GM23338 (cell line): ENCODE data around the gene SORL1-AS1.

Source experiments
- ATAC-seq: fragments of 200-7000 bp; cut with Tn5 transposase; 3 replicates; pipeline ENCODE4 v1.9.1; 2020
- DNase-seq: peaks from one replicate; pipeline ENCODE4 v3.0.0-alpha.2; 2015; ENCODE audit warnings: low spot score
- H2AFZ ChIP-seq: fragments of 200-600 bp; sonication (generic); 2 replicates; pipeline ENCODE4 v1.8.0; 2016; ENCODE audit warnings: antibody characterized with exemption, mild to moderate bottlenecking, moderate library complexity
- H3F3A ChIP-seq: fragments of 200-600 bp; sonication (generic); replicated peaks from 2 replicates; pipeline ENCODE4 v1.8.0; 2017; ENCODE audit warnings: antibody characterized with exemption, mixed run types, low read depth
- H3K27ac ChIP-seq: fragments of 200-600 bp; sonication (generic); 2 replicates; pipeline ENCODE4 v1.6.1; 2016; ENCODE audit warnings: low read depth
- H3K27me3 ChIP-seq: fragments of 200-600 bp; sonication (generic); 2 replicates; pipeline ENCODE4 v1.8.0; 2016; ENCODE audit warnings: mild to moderate bottlenecking, mixed run types, moderate library complexity; ENCODE audit not compliant: insufficient read depth
- H3K36me3 ChIP-seq: fragments of 200-600 bp; sonication (generic); 2 replicates; pipeline ENCODE4 v1.8.0; 2016; ENCODE audit warnings: mild to moderate bottlenecking; ENCODE audit not compliant: insufficient read depth
- H3K4me1 ChIP-seq: fragments of 200-600 bp; sonication (generic); 2 replicates; pipeline ENCODE4 v1.8.0; 2016; ENCODE audit warnings: mild to moderate bottlenecking, moderate library complexity; ENCODE audit not compliant: insufficient read depth
- H3K4me2 ChIP-seq: fragments of 200-600 bp; sonication (generic); 2 replicates; pipeline ENCODE4 v1.7.1; 2017; ENCODE audit warnings: mixed run types
- H3K4me3 ChIP-seq: fragments of 200-600 bp; sonication (generic); 2 replicates; pipeline ENCODE4 v1.6.1; 2016; ENCODE audit warnings: mixed run types
- H3K79me2 ChIP-seq: fragments of 200-600 bp; sonication (generic); replicated peaks from 2 replicates; pipeline ENCODE4 v1.8.0; 2017; ENCODE audit warnings: mild to moderate bottlenecking; ENCODE audit not compliant: insufficient read depth
- H3K9me2 ChIP-seq: fragments of 200-600 bp; sonication (generic); 2 replicates; pipeline ENCODE4 v1.8.0; 2017; ENCODE audit not compliant: insufficient read depth
- H4K20me1 ChIP-seq: fragments of 200-600 bp; sonication (generic); replicated peaks from 2 replicates; pipeline ENCODE4 v1.8.0; 2017; ENCODE audit warnings: mild to moderate bottlenecking; ENCODE audit not compliant: insufficient read depth
- H3K27ac Mint-ChIP-seq: 2 replicates; pipeline ENCODE4 v1.8.0; 2020; ENCODE audit warnings: inconsistent platforms, mild to moderate bottlenecking, moderate library complexity, mixed read lengths
- H3K27me3 Mint-ChIP-seq: 3 replicates; pipeline ENCODE4 v1.8.0; 2022; ENCODE audit warnings: low read depth, mild to moderate bottlenecking, moderate library complexity, mixed read lengths, inconsistent platforms; ENCODE audit not compliant: insufficient read depth, poor library complexity
- H3K36me3 Mint-ChIP-seq: 3 replicates; pipeline ENCODE4 v1.8.0; 2021; ENCODE audit warnings: low read depth, mild to moderate bottlenecking, inconsistent platforms, moderate library complexity, mixed read lengths
- H3K4me1 Mint-ChIP-seq: 3 replicates; pipeline ENCODE4 v1.8.0; 2020; ENCODE audit warnings: mild to moderate bottlenecking, inconsistent platforms, mixed read lengths
- H3K4me3 Mint-ChIP-seq: 3 replicates; pipeline ENCODE4 v1.8.0; 2021; ENCODE audit warnings: moderate library complexity, mild to moderate bottlenecking, inconsistent platforms, mixed read lengths
- H3K9me3 Mint-ChIP-seq: 3 replicates; pipeline ENCODE4 v1.8.0; 2020; ENCODE audit warnings: moderate library complexity, mild to moderate bottlenecking, inconsistent platforms, mixed read lengths
- CREB1 ChIP-seq: fragments of 250-450 bp; sonication (Bioruptor Pico); IDR thresholded peaks from 2 replicates; pipeline ENCODE4 v1.5.0; 2020; ENCODE audit warnings: low read depth, mild to moderate bottlenecking, moderate library complexity
- EZH2 ChIP-seq: fragments of 200-600 bp; sonication (generic); IDR thresholded peaks from one replicate; pipeline ENCODE4 v1.8.0; 2017; ENCODE audit warnings: antibody characterized with exemption, mild to moderate bottlenecking, low read depth; ENCODE audit not compliant: unreplicated experiment
- EZH2phosphoT487 ChIP-seq: fragments of 200-600 bp; sonication (generic); IDR thresholded peaks from one replicate; pipeline ENCODE4 v1.8.1; 2018; ENCODE audit warnings: antibody characterized with exemption; ENCODE audit not compliant: unreplicated experiment
- JUNB ChIP-seq: IDR thresholded peaks from one replicate; pipeline ENCODE4 v1.6.1; 2016; ENCODE audit warnings: antibody characterized with exemption; ENCODE audit not compliant: unreplicated experiment
- NANOG ChIP-seq: IDR thresholded peaks from 2 replicates; pipeline ENCODE4 v1.6.1; 2016; ENCODE audit warnings: antibody characterized with exemption, borderline replicate concordance
- REST ChIP-seq: IDR thresholded peaks from one replicate; pipeline ENCODE4 v1.6.1; 2018; ENCODE audit warnings: antibody characterized with exemption; ENCODE audit not compliant: unreplicated experiment
- TF ChIP-seq, protein P1 (sequence below), 2 experiments: fragments of 200-600 bp in 1 of 2; sonication (generic) in 1 of 2; conservative IDR thresholded peaks; 2 replicates each; pipeline versions ENCODE4 v1.5.1 to v1.6.1; 2016 to 2017; ENCODE audit warnings: antibody characterized with exemption in 2 of 2, low read depth in 2 of 2, mild to moderate bottlenecking in 2 of 2, moderate library complexity in 1 of 2
- TF ChIP-seq, protein P2 (sequence below): IDR thresholded peaks from 2 replicates; pipeline ENCODE4 v1.6.1; 2016; ENCODE audit warnings: antibody characterized with exemption

SORL1-AS1 gene

GRCh38 chr11:121444526-121444925, 8.2 kb downstream of the SORL1-AS1 start:
- no peak for DNase-seq
- ATAC-seq, result no peak
- H3K27me3 Mint-ChIP-seq, result no peaks in the 10 kb centered on the region
- H3K4me3 ChIP-seq, result no peak overlapping the region
- no peaks in the 10 kb centered on the region for H3K36me3 ChIP-seq
- TF ChIP-seq, protein P1, sequence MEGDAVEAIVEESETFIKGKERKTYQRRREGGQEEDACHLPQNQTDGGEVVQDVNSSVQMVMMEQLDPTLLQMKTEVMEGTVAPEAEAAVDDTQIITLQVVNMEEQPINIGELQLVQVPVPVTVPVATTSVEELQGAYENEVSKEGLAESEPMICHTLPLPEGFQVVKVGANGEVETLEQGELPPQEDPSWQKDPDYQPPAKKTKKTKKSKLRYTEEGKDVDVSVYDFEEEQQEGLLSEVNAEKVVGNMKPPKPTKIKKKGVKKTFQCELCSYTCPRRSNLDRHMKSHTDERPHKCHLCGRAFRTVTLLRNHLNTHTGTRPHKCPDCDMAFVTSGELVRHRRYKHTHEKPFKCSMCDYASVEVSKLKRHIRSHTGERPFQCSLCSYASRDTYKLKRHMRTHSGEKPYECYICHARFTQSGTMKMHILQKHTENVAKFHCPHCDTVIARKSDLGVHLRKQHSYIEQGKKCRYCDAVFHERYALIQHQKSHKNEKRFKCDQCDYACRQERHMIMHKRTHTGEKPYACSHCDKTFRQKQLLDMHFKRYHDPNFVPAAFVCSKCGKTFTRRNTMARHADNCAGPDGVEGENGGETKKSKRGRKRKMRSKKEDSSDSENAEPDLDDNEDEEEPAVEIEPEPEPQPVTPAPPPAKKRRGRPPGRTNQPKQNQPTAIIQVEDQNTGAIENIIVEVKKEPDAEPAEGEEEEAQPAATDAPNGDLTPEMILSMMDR (conservative IDR thresholded peaks at IDR 0.05; ENCODE audit: low read depth in 2 of 2), result 0 out of 4 replicates have a peak, but pooled peaks of 1 of the 2 experiments have one; percentile 2
- TF ChIP-seq NANOG (no peak), REST (no peak), CREB1 (no peak)
- no peaks in the 10 kb centered on the region for H3K27me3 ChIP-seq
- no peak overlapping the region for H3K27ac ChIP-seq
- H3F3A ChIP-seq, result 0 out of 2 replicates have a peak, but pooled peaks cover 5% of the 10 kb centered on the region
- H3K27ac Mint-ChIP-seq, result no peak overlapping the region; the same call in 1 of the 2 replicates
- peaks cover 26% of the 10 kb centered on the region for H3K4me1 ChIP-seq
- no peaks in the 10 kb centered on the region for H3K9me2 ChIP-seq
- 0 out of 3 replicates have a peak, but pooled peaks cover 3% of the 10 kb centered on the region for H3K36me3 Mint-ChIP-seq
- H3K9me3 Mint-ChIP-seq, result no peaks in the 10 kb centered on the region; the same call in 2 of the 3 replicates
- H3K79me2 ChIP-seq, result no peaks in the 10 kb centered on the region
- no peaks in the 10 kb centered on the region for H4K20me1 ChIP-seq
- no peak overlapping the region for H3K4me2 ChIP-seq
- H3K4me1 Mint-ChIP-seq, result peaks cover 32% of the 10 kb centered on the region
- no peak overlapping the region for H2AFZ ChIP-seq
- no peak overlapping the region for H3K4me3 Mint-ChIP-seq

DNA sequence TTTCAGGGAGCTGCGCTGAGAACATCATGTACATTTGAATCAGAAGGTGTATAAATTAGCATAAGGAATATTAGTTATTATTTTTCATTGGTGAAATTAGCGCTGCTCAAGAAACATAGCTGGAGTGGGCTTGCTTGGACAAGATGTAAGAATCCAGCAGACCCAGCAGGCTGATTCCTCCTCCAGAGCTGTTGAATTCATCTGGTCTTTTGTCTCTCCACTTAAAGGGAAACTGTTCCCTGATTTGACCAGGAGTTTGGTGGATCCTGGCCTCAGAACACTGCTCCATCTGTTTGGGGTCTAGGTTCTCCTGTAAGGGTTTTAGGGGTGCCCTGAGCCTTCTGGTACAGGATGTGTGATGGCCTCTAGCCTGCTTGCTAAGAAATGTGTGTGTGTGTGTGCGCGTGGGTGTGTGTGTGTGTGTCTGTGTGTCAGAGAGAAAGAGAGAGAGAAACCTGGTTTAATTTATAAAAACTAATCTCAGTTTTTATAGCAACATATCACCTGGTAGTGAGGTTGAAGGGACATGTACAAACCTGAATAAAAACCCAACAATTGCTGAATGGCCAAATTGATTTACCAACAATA, 9.0 kb downstream of the SORL1-AS1 start:
- ATAC-seq, result no peak
- no peak for TF ChIP-seq EZH2
- TF ChIP-seq, protein P2, sequence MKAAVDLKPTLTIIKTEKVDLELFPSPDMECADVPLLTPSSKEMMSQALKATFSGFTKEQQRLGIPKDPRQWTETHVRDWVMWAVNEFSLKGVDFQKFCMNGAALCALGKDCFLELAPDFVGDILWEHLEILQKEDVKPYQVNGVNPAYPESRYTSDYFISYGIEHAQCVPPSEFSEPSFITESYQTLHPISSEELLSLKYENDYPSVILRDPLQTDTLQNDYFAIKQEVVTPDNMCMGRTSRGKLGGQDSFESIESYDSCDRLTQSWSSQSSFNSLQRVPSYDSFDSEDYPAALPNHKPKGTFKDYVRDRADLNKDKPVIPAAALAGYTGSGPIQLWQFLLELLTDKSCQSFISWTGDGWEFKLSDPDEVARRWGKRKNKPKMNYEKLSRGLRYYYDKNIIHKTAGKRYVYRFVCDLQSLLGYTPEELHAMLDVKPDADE, result no peak
- no peak for TF ChIP-seq EZH2phosphoT487
- TF ChIP-seq CREB1, result no peak
- TF ChIP-seq JUNB, result no peak
- TF ChIP-seq, protein P1 (conservative IDR thresholded peaks at IDR 0.05; ENCODE audit: low read depth in 2 of 2), result no peak

More for the DNA sequence above, 9.0 kb downstream of the SORL1-AS1 start:
- peak overlapping the region; percentile 38; the same call in 1 of the 2 replicates for H3K27ac Mint-ChIP-seq
- no peak overlapping the region for H2AFZ ChIP-seq
- H3K36me3 ChIP-seq, result no peaks in the 10 kb centered on the region
- no peaks in the 10 kb centered on the region for H3K36me3 Mint-ChIP-seq
- H3K27me3 Mint-ChIP-seq, result no peaks in the 10 kb centered on the region
- no peak overlapping the region for H3K4me3 Mint-ChIP-seq
- peaks cover 32% of the 10 kb centered on the region for H3K4me1 Mint-ChIP-seq
- 0 out of 2 replicates have a peak, but pooled peaks cover 5% of the 10 kb centered on the region for H3F3A ChIP-seq
- no peak overlapping the region for H3K4me3 ChIP-seq
- H3K4me1 ChIP-seq, result peaks cover 25% of the 10 kb centered on the region
- H3K9me3 Mint-ChIP-seq, result no peaks in the 10 kb centered on the region
- DNase-seq, result no peak
- H3K27me3 ChIP-seq, result no peaks in the 10 kb centered on the region
- H3K4me2 ChIP-seq, result no peak overlapping the region
- no peaks in the 10 kb centered on the region for H4K20me1 ChIP-seq
- H3K27ac ChIP-seq, result no peak overlapping the region
- no peaks in the 10 kb centered on the region for H3K79me2 ChIP-seq
- no peaks in the 10 kb centered on the region for H3K9me2 ChIP-seq
